ENCODE measurements around the gene WDR38.
"Not testable (repeated sequence)": the region's sequence is repeated elsewhere in the genome, so short reads cannot be mapped to it uniquely, and the experiment has no call there.

The WDR38 gene

DNA sequence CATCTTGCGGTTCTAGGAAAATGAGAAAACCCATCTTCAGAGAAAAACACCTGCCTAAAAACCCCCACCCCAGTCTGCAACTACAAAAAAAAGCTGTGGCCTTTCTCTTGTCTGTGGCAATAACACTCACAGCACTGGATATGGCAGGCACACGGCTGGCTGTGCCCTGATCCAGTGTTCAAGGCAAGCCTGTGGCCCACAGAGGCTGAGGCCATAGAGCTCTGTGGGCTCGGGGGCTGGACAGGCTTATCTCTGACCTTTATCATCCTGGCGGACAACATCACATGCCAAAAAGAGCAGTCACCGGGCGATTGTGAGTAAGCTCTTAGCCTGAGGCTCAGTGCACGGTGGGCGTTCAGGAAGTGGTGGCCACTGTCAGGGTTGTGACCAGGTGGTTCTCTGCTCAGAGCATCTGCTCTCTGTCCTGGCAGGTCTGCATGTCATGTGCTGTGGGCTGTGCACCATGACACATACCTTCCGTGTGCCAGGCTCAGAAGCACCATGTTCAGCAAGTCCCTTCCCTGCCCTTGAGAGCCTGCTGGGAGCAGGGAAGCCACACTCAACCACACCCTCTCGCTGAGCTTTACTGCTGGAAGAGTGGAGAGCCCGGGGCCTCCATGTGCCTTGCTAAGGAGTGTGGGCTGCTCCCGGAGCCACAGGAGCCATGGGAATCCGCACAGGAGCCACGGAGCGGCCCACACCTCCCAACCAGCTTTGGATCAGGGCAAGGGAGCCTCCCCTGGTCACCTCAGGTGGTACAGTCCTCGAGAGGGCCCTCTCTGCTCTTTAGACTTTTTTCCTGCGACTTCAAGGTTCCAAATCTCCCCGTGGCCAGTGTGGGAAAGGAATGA is 34.6 kb upstream of the WDR38 start:
- H3K36me3 Mint-ChIP-seq: no peaks in the 10 kb centered on the region
- no peaks in the 10 kb centered on the region for H3K9me3 Mint-ChIP-seq
- H3K4me3 Mint-ChIP-seq: no peak overlapping the region
- peaks cover 18% of the 10 kb centered on the region for H3K4me1 Mint-ChIP-seq
- no peak overlapping the region for H3K27ac Mint-ChIP-seq
- H3K27me3 Mint-ChIP-seq: peaks cover 41% of the 10 kb centered on the region
- CTCF ChIA-PET: interaction anchor here (1.0 to 2.6 kb wide), 4 partner anchors 29 to 201 kb away, joined by 3 to 13 read pairs (median 4); partner anchors contain the start of gene WDR38
- DNase-seq: peak; percentile 43

DNA sequence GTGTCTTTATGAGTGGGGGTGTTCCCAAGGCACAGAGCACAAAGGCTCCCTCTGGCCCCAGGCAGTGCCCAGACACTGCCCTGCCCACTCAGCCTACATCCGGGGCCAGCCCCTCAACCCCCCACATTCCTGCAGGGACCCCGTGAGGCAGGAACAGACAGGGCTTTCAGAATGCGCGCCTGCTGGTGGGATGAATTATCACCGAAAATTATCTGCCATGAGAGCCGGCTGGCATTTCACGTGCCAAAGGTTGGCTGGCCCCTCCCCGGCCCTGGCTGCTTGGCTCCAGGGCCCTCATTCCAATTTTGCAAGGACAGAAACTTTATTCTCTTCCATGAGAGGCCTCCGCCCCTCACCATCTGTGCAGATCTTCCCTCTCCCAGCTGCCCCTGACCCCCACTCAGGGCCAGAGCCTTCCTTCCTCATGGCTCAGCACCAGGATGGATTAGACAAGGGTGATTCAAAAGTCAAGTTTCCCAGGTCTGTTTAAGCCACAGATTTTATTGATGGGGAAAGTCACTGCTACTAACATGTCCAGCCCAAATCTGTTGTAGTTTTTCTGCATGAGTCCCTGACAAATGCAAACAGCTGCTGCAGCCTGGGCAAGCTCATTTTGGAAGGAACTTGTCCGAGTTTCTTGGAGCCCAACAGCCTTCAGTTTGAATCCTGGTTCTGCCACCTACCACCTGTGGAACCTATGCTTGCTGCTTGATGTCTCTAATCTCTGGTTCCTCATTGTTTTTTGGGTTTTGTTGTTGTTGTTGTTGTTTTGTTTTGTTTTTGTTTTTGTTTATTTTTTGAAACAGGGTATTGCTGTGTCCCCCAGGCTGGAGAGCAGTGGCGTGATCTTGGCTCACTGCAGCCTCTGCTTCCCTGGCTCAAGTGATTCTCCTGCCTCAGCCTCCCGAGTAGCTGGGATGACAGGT is 32.3 kb upstream of the WDR38 start:
- peaks cover 28% of the 10 kb centered on the region for H3K27me3 Mint-ChIP-seq
- H3K27ac Mint-ChIP-seq: no peak overlapping the region
- H3K4me3 Mint-ChIP-seq: no peak overlapping the region
- no peaks in the 10 kb centered on the region for H3K9me3 Mint-ChIP-seq
- no peaks in the 10 kb centered on the region for H3K36me3 Mint-ChIP-seq
- CTCF ChIA-PET: no interaction called here
- no peak for DNase-seq
- H3K4me1 Mint-ChIP-seq: peaks cover 18% of the 10 kb centered on the region

DNA sequence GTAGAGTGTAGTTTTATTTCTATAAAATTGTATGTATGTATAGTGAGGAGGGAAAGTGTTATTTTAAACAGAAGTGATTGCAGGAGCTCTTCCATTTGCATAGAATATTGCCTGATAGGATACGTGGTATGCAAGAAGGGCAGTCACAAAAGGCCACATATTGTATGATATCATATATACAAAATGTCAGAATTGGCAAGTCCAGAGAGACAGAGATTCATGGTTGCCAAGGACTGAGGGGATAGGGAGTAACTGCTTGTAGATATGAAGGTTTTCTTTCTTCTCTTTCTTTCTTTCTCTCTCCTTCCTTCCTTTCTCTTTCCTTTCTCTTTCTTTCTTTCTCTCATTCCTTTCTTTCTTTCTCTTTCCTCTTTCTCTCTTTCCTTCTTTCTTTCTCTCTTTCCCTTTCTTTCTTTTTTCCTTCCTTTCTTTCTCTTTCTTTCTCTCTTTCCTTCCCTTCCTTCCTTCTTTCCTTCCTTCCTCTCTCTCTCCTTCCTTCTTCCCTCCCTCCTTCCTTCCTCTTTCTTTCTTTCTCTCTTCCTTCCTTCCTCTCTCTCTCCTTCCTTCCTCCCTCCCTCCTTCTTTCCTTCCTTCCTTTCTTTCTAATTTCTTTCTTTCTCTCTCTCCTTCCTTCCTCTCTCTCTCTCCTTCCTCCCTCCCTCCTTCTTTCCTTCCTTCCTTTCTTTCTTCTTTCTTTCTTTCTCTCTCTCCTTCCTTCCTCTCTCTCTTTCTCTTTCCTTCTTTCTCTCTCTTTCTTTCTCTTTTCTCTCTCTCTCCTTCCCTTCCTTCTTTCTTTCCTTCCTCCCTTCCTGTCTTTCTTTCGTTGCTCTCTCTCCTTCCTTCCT is 24.5 kb upstream of the WDR38 start:
- Mint-ChIP-seq H3K4me3 (no peak overlapping the region), H3K9me3 (no peaks in the 10 kb centered on the region), H3K27ac (peak overlapping the region; percentile 33), H3K36me3 (no peaks in the 10 kb centered on the region), H3K27me3 (peaks cover 21% of the 10 kb centered on the region), H3K4me1 (no peaks in the 10 kb centered on the region)
- DNase-seq: no peak
- CTCF ChIA-PET: interaction anchor here (1.0 kb wide), 1 partner anchor 11 kb away, joined by 3 read pairs; no protein-coding TSS in a partner anchor

DNA sequence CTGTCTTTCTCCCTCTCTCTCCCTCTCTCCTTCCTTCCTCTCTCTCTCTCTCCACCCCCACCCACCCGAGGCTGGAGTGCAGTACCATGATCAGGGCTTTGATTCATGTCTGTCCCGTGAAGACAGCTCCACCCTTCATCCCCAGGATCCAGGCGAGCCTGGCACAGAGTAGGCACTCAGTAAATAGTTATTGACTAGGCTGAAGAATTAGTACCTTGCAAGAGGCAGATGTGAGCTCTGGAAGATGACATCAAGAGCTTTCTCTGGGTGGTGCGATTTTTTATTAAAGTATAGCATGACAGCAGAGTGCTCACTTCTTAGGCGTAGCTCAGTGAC is 24.0 kb upstream of the WDR38 start:
- H3K4me3 Mint-ChIP-seq: no peak overlapping the region
- peaks cover 21% of the 10 kb centered on the region for H3K27me3 Mint-ChIP-seq
- H3K9me3 Mint-ChIP-seq: no peaks in the 10 kb centered on the region
- no peaks in the 10 kb centered on the region for H3K4me1 Mint-ChIP-seq
- DNase-seq: no peak
- H3K27ac Mint-ChIP-seq: peak overlapping the region; percentile 33
- no peaks in the 10 kb centered on the region for H3K36me3 Mint-ChIP-seq
- CTCF ChIA-PET: no interaction called here

DNA sequence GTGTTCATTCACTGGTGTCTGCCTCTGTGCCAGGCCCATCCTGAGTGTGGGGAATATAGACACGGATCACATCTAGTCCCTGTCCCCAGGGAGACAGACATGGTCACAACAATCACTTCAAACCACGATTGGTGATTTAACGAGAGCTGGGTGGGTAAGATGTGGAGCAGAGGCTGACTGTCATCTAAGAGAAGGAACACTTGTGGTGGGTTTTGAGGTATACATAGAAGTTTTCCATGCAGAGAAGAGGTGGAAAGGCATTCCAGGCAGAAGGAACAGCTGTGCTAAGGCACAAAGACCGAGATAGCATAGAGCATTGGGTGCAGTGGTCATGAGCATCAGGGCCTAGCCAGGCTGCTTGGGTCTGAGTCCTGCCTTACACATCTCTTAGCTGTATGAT is 22.7 kb upstream of the WDR38 start:
- CTCF ChIA-PET: no interaction called here
- H3K27ac Mint-ChIP-seq: no peak overlapping the region
- no peaks in the 10 kb centered on the region for H3K4me1 Mint-ChIP-seq
- no peak overlapping the region for H3K4me3 Mint-ChIP-seq
- H3K36me3 Mint-ChIP-seq: no peaks in the 10 kb centered on the region
- H3K9me3 Mint-ChIP-seq: no peaks in the 10 kb centered on the region
- peaks cover 30% of the 10 kb centered on the region for H3K27me3 Mint-ChIP-seq
- no peak for DNase-seq

DNA sequence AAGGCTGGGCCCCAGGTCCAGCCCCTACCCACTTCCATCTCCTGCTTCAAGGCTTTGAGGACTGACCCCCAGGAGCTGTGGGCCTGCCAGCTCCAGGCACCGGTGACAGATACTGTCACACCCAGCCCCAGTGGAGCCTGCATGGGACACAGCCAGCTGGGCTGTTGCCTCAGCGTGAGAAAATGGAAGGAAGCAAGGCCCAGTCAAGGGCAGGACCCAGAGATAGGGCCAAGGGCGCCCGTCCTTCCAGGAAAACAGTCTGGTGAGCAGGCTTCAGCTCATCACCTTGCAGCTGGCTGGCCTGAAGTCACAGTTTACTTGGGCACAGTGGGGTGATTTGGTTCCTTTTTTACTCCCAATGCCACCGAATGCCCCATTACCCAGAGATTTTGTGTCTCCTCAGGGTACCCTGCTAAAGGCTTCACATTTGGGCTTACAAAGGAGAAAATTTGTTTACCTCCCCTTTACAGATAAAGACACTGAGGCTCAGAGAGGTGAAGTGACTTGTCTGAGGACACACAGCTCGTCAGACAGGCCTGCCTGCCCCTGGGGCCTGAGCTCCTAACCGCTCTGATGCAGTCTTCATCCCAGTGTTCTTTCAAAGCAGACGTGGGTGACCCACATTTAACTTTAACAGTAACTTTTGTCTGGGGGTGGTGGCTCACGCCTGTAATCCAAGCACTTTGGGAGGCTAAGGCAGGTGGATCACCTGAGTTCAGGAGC is 21.5 kb upstream of the WDR38 start:
- CTCF ChIA-PET: interaction anchor here (0.6 to 1.1 kb wide), 2 partner anchors 36 to 312 kb away, joined by 3 read pairs; no protein-coding TSS in a partner anchor
- no peaks in the 10 kb centered on the region for H3K9me3 Mint-ChIP-seq
- H3K4me1 Mint-ChIP-seq: no peaks in the 10 kb centered on the region
- no peak for DNase-seq
- no peaks in the 10 kb centered on the region for H3K36me3 Mint-ChIP-seq
- H3K4me3 Mint-ChIP-seq: no peak overlapping the region
- H3K27ac Mint-ChIP-seq: no peak overlapping the region
- peaks cover 41% of the 10 kb centered on the region for H3K27me3 Mint-ChIP-seq

DNA sequence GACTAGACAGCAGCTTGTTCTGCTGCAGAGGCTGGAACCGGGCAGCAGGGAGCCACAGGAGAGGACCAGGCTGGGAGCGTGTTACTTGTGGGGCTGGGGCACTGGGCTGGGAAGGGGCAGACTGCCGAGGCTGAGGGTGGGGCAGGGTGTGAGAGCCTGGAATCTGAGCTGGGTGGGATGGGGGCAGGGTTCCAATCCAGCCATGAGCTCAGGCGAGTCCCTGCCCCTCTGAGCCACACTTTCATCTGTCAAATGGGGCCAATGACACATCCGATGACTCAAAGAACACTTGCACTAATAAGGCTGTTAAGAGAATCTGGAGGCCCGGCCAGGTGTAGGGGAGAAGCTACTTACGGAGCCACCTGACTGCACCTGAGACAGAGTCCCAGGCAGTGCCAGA is 18.7 kb upstream of the WDR38 start:
- Mint-ChIP-seq H3K9me3 (no peaks in the 10 kb centered on the region), H3K27ac (no peak overlapping the region), H3K4me1 (no peaks in the 10 kb centered on the region), H3K36me3 (no peaks in the 10 kb centered on the region), H3K4me3 (no peak overlapping the region), H3K27me3 (peaks cover 56% of the 10 kb centered on the region)
- CTCF ChIA-PET: no interaction called here
- DNase-seq: no peak

DNA sequence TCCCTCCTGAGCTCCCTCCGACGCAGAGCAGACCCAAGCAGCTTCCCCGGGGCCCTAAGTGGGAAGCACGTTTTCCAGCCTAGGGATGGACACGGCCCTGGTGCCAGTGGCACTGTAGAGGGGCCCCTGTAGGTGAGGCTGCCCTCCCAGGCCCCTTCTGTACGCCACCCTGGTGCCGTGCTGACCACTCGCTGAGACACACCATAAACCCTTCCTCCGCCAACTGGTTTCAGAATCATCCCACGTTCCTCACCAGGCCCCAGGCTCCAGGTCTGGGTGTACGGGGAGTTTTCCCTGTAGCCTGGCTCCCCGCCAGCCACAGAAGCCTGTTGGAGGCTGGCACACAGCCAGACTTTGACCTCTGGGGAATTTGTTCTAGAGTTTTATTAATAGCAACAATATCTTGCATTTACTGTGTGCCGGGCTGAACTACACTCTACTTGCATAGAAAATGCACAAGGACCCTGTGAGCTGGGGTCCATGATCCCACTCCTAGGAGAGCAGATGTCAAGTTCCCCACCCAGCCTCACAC is 18.2 kb upstream of the WDR38 start:
- Mint-ChIP-seq H3K9me3 (no peaks in the 10 kb centered on the region), H3K27me3 (peaks cover 61% of the 10 kb centered on the region), H3K36me3 (no peaks in the 10 kb centered on the region), H3K4me3 (no peak overlapping the region), H3K27ac (no peak overlapping the region), H3K4me1 (no peaks in the 10 kb centered on the region)
- DNase-seq: no peak
- CTCF ChIA-PET: no interaction called here

DNA sequence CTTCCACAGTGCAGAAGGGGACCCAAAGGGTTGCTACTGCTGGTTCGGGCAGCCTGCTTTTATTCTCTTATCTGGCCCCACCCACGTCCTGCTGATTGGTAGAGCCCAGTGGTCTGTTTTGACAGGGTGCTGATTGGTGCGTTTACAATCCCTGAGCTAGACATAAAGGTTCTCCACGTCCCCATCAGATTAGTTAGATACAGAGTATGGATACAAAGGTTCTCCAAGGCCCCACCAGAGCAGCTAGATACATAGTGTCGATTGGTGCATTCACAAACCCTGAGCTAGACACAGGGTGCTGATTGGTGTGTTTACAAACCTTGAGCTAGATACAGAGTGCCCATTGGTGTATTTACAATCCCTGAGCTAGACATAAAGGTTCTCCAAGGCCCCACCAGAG is 15.1 kb upstream of the WDR38 start:
- H3K36me3 Mint-ChIP-seq, H3K9me3 Mint-ChIP-seq, H3K27ac Mint-ChIP-seq, H3K4me3 Mint-ChIP-seq, DNase-seq, CTCF ChIA-PET, H3K4me1 Mint-ChIP-seq: not testable (repeated sequence)
- H3K27me3 Mint-ChIP-seq: peaks cover 72% of the 10 kb centered on the region

DNA sequence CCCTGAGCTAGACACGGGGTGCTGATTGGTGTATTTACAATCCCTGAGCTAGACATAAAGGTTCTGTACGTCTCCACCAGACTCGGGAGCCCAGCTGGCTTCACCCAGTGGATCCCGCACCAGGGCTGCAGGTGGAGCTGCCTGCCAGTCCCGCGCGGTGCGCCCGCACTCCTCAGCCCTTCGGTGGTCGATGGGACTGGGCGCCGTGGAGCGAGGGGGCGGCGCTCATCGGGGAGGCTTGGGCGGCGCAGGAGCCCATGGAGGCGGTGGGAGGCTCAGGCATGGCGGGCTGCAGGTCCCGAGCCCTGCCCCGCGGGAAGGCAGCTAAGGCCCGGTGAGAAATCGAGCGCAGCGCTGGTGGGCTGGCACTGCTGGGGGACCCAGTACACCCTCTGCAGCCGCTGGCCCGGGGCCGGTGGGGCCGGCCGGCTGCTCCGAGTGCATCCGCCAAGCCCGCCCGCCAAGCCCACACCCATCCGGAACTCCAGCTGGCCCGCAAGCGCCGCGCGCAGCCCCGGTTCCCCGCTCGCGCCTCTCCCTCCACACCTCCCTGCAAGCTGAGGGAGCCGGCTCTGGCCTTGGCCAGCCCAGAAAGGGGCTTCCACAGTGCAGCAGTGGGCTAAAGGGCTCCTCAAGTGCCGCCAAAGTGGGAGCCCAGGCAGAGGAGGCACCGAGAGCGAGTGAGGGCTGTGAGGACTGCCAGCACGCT is 14.5 kb upstream of the WDR38 start:
- CTCF ChIA-PET: interaction anchor here (2.1 kb wide), 1 partner anchor 65 kb away, joined by 19 read pairs; no protein-coding TSS in a partner anchor
- not testable (repeated sequence) for H3K27ac Mint-ChIP-seq, H3K4me1 Mint-ChIP-seq, H3K9me3 Mint-ChIP-seq, H3K36me3 Mint-ChIP-seq, DNase-seq, H3K4me3 Mint-ChIP-seq
- peaks cover 76% of the 10 kb centered on the region for H3K27me3 Mint-ChIP-seq

DNA sequence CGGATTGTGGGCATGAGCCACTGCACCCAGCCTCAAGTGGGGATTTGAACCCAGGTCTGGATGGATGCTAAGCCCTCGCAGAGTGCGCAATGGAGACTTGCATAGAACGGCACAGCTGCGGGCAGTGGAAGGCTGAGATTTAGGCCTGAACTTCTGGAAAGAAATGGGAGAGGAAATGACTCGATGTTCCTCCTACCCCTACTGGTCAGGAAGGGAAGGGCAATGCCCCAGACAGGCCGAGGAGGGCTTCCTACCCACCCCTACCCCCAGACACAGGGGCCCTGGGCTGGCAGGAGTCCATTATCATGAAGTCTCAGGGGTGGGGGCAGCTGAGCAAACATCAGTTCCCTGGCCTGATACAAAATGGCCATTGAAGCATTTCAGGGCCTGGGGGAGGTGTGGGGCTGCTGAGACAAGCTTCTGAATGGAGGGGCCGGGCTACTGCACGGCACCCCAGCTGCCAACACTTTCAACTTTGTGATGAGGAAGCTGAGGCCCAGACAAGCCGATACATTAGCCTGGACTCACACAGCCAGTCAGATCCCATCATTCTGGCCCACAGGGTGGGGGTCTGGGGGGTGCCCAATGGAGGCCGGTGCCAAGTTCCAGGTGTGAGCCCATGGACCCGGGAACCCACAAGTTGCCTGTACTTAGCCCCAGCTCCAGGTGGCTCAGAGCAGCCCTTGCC is 13.5 kb upstream of the WDR38 start:
- no peak overlapping the region for H3K4me3 Mint-ChIP-seq

DNA sequence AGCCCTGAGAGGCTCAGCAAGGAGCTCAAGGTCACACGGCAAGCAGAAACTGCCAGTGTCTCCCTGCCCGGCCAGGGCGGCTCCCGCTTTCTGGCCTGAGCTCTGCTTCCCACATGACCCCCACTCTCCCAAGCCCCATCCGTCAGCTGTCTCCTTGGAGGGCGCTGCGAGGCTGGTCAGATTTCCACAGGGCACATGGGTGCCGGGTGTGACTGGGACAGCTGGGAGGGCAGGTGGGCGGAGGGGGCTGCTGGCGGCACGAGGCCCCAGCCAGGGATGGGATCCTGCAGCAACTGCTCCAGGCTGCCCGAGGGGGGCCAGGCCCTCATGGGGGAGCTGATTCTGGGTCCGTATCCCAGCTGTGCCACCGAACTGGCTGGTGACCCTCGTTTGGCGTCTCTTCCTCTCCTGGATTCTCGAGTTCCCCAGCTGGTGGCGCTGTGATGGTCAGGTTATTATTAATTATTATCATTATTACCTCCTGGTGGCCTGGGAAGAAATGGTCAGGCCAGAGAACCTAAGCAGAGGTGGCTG is 12.9 kb upstream of the WDR38 start:
- no peaks in the 10 kb centered on the region for H3K36me3 Mint-ChIP-seq
- no peak for DNase-seq
- no peaks in the 10 kb centered on the region for H3K4me1 Mint-ChIP-seq
- H3K27ac Mint-ChIP-seq: no peak overlapping the region
- no peaks in the 10 kb centered on the region for H3K9me3 Mint-ChIP-seq
- no peak overlapping the region for H3K4me3 Mint-ChIP-seq
- CTCF ChIA-PET: interaction anchor here (0.7 to 3.5 kb wide), 8 partner anchors 10 to 537 kb away, joined by 3 to 29 read pairs (median 4); partner anchors contain the start of gene WDR38
- peaks cover 71% of the 10 kb centered on the region for H3K27me3 Mint-ChIP-seq

More for the DNA sequence above, 13.5 kb upstream of the WDR38 start:
- H3K27ac Mint-ChIP-seq: no peak overlapping the region
- no peak for DNase-seq
- H3K4me1 Mint-ChIP-seq: no peaks in the 10 kb centered on the region
- H3K27me3 Mint-ChIP-seq: peaks cover 77% of the 10 kb centered on the region
- CTCF ChIA-PET: interaction anchor here (0.6 to 3.5 kb wide), 8 partner anchors 11 to 134 kb away, joined by 3 to 29 read pairs (median 4); partner anchors contain the start of gene WDR38
- H3K36me3 Mint-ChIP-seq: no peaks in the 10 kb centered on the region
- H3K9me3 Mint-ChIP-seq: no peaks in the 10 kb centered on the region

Data from activated naive CD4-positive, alpha-beta T cell treated with anti-CD3 and anti-CD28 coated beads, Interleukin-2, amount 10 ng/mL, durations not matched to agents 7 days and 5 days (primary cell).